ENCODE measurements around the gene LRRC75A.

LRRC75A gene

DNA sequence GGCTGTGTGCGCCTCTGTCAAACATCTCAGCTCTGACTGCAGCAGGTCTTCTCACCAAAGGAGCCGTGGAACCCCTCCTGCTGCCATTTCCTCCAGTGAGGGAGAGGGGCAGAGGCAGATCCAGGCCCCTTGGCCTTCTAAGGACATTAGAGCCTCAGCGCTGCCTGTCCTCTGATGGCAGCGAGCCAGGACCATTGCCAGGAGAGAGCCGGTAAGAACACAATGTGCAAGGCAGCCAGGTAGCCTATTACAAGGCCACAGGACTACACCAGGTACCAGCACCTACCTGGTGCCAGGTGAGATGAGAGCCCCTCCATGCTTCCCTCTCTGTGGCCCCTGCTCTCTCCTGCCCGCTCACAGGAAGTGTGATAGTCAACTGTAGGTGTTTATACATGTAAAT is 11.0 kb downstream of the LRRC75A start:
- Histone ChIP-seq H3K4me3 (replicated peaks; ENCODE audit: insufficient read depth, low read length) (no peak overlapping the region), H3K27me3 (ENCODE audit: insufficient read depth, poor library complexity, severe bottlenecking) (no peaks in the 10 kb centered on the region), H3K27ac (replicated peaks) (no peak overlapping the region)
- TF ChIP-seq CTCF (IDR thresholded peaks at IDR 0.05; ENCODE audit: insufficient read depth, low read length), result no peak
- TF ChIP-seq, protein P1, sequence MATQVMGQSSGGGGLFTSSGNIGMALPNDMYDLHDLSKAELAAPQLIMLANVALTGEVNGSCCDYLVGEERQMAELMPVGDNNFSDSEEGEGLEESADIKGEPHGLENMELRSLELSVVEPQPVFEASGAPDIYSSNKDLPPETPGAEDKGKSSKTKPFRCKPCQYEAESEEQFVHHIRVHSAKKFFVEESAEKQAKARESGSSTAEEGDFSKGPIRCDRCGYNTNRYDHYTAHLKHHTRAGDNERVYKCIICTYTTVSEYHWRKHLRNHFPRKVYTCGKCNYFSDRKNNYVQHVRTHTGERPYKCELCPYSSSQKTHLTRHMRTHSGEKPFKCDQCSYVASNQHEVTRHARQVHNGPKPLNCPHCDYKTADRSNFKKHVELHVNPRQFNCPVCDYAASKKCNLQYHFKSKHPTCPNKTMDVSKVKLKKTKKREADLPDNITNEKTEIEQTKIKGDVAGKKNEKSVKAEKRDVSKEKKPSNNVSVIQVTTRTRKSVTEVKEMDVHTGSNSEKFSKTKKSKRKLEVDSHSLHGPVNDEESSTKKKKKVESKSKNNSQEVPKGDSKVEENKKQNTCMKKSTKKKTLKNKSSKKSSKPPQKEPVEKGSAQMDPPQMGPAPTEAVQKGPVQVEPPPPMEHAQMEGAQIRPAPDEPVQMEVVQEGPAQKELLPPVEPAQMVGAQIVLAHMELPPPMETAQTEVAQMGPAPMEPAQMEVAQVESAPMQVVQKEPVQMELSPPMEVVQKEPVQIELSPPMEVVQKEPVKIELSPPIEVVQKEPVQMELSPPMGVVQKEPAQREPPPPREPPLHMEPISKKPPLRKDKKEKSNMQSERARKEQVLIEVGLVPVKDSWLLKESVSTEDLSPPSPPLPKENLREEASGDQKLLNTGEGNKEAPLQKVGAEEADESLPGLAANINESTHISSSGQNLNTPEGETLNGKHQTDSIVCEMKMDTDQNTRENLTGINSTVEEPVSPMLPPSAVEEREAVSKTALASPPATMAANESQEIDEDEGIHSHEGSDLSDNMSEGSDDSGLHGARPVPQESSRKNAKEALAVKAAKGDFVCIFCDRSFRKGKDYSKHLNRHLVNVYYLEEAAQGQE (IDR thresholded peaks at IDR 0.05; ENCODE audit: insufficient replicate concordance, low read depth), result no peak
- TF ChIP-seq POLR2AphosphoS5 (IDR thresholded peaks at IDR 0.05; ENCODE audit: low read depth), result no peak
- no peak for TF ChIP-seq SPI1 (IDR thresholded peaks at IDR 0.05; ENCODE audit: borderline replicate concordance, low read depth)
- no peak for TF ChIP-seq GABPA (IDR thresholded peaks at IDR 0.05; ENCODE audit: low read depth)
- DNase-seq (ENCODE audit: low read depth in 1 of 2, low spot score in 1 of 2), result no peak

DNA sequence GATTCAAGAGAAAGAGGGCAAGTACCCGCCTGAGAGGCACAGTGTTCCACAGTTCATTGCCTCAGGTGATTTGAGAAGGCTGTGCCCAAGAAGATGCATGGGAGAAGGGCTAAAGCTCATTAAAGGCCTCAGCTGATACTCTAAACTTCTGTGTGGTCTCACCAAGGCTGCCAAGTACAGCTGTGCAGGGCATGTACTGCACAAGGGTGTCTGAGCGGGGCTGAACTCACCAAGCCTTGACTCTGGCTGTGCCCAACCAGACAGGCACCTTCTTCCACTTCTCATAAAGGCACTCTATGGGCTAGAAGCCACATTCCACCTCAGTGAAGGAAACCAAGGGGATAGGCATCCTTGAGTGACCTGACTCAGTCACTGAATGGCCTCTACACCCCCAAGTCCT is 12.7 kb downstream of the LRRC75A start:
- TF ChIP-seq GABPA (IDR thresholded peaks at IDR 0.05; ENCODE audit: low read depth), result no peak
- no peak for TF ChIP-seq CTCF (IDR thresholded peaks at IDR 0.05; ENCODE audit: insufficient read depth, low read length)
- TF ChIP-seq SPI1 (IDR thresholded peaks at IDR 0.05; ENCODE audit: borderline replicate concordance, low read depth), result no peak
- TF ChIP-seq POLR2AphosphoS5 (IDR thresholded peaks at IDR 0.05; ENCODE audit: low read depth), result no peak
- TF ChIP-seq, protein P1 (IDR thresholded peaks at IDR 0.05; ENCODE audit: insufficient replicate concordance, low read depth), result no peak
- no peak overlapping the region for H3K27ac ChIP-seq (replicated peaks)

GRCh38 chr17:16478649-16479048 is 13.3 kb downstream of the LRRC75A start:
- H3K27ac ChIP-seq (replicated peaks), result no peak overlapping the region
- no peak for DNase-seq (ENCODE audit: low read depth in 1 of 2, low spot score in 1 of 2)
- TF ChIP-seq, protein P1 (IDR thresholded peaks at IDR 0.05; ENCODE audit: insufficient replicate concordance, low read depth), result no peak
- TF ChIP-seq CTCF (IDR thresholded peaks at IDR 0.05; ENCODE audit: insufficient read depth, low read length) (no peak), POLR2AphosphoS5 (IDR thresholded peaks at IDR 0.05; ENCODE audit: low read depth) (no peak), GABPA (IDR thresholded peaks at IDR 0.05; ENCODE audit: low read depth) (no peak), SPI1 (IDR thresholded peaks at IDR 0.05; ENCODE audit: borderline replicate concordance, low read depth) (no peak)
- no peaks in the 10 kb centered on the region for H3K27me3 ChIP-seq (ENCODE audit: insufficient read depth, poor library complexity, severe bottlenecking)
- H3K4me3 ChIP-seq (replicated peaks; ENCODE audit: insufficient read depth, low read length), result no peak overlapping the region

More for the DNA sequence above, 12.7 kb downstream of the LRRC75A start:
- no peaks in the 10 kb centered on the region for H3K27me3 ChIP-seq (ENCODE audit: insufficient read depth, poor library complexity, severe bottlenecking)
- no peak for DNase-seq (ENCODE audit: low read depth in 1 of 2, low spot score in 1 of 2)
- no peak overlapping the region for H3K4me3 ChIP-seq (replicated peaks; ENCODE audit: insufficient read depth, low read length)
